Chondrocyte (in vitro differentiated cells): ENCODE measurements around the gene POLR2J. TPM values are rescaled to one million over a fixed set of nuclear protein-coding genes. Genes with fewer than 3 reads are reported as not detected.

Source experiments
- DNase-seq: peaks from one replicate; pipeline ENCODE4 v3.0.0; 2021; ENCODE audit warnings: mixed read lengths, low spot score
- H3K27ac Mint-ChIP-seq: one replicate; pipeline ENCODE4 v1.8.0; 2021; ENCODE audit warnings: mild to moderate bottlenecking, moderate library complexity, mixed read lengths; ENCODE audit not compliant: unreplicated experiment
- H3K27me3 Mint-ChIP-seq: 2 replicates; pipeline ENCODE4 v1.8.0; 2021; ENCODE audit warnings: low read depth, mixed read lengths
- H3K36me3 Mint-ChIP-seq: 2 replicates; pipeline ENCODE4 v1.8.0; 2021; ENCODE audit warnings: low read depth, mixed read lengths
- H3K4me1 Mint-ChIP-seq: 2 replicates; pipeline ENCODE4 v1.8.0; 2021; ENCODE audit warnings: low read depth, mild to moderate bottlenecking, mixed read lengths
- H3K4me3 Mint-ChIP-seq: one replicate; pipeline ENCODE4 v1.8.0; 2021; ENCODE audit warnings: mild to moderate bottlenecking, moderate library complexity, mixed read lengths; ENCODE audit not compliant: unreplicated experiment
- H3K9me3 Mint-ChIP-seq: 2 replicates; pipeline ENCODE4 v1.8.0; 2021; ENCODE audit warnings: low read depth, mixed read lengths
- total RNA-seq: library from RNA; stranded (reverse); gene quantifications from 3 replicates; pipeline ENCODE4 v1.2.1, GENCODE V29; 2021
- TF ChIP-seq, protein P1 (sequence below): fragments of 200-600 bp; sonication (generic); IDR thresholded peaks from 2 replicates; pipeline ENCODE4 v1.5.0; 2021; ENCODE audit warnings: antibody characterized with exemption, mild to moderate bottlenecking, moderate library complexity

POLR2J gene
- total RNA-seq, 1 donor from 2014 or later, result 36.6 TPM

DNA sequence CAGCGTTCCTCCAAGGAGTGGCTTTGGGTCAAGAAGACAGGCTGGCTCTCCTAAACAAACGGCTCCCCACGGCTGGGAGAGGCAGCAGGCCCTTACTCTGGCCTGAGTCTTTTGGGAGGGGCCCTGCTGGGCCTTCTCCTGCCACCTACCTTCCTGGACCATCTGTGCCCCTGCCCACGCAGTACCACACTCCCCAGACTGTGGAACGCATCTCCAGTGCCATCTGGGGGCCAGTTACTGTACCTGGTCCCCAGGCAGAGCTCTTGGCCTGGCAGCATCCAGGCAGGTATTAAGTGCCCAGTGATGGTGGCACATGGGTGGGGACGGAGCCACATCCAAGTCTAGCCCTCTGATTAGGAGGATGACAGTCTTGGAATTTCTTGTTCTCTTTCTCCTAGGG lies 28.5 kb downstream of the POLR2J start:
- H3K36me3 Mint-ChIP-seq, result peaks cover 6% of the 10 kb centered on the region
- H3K27ac Mint-ChIP-seq, result no peak overlapping the region
- no peaks in the 10 kb centered on the region for H3K9me3 Mint-ChIP-seq
- H3K4me1 Mint-ChIP-seq, result no peaks in the 10 kb centered on the region
- DNase-seq, result no peak
- H3K27me3 Mint-ChIP-seq, result no peaks in the 10 kb centered on the region
- no peak overlapping the region for H3K4me3 Mint-ChIP-seq
- TF ChIP-seq, protein P1, sequence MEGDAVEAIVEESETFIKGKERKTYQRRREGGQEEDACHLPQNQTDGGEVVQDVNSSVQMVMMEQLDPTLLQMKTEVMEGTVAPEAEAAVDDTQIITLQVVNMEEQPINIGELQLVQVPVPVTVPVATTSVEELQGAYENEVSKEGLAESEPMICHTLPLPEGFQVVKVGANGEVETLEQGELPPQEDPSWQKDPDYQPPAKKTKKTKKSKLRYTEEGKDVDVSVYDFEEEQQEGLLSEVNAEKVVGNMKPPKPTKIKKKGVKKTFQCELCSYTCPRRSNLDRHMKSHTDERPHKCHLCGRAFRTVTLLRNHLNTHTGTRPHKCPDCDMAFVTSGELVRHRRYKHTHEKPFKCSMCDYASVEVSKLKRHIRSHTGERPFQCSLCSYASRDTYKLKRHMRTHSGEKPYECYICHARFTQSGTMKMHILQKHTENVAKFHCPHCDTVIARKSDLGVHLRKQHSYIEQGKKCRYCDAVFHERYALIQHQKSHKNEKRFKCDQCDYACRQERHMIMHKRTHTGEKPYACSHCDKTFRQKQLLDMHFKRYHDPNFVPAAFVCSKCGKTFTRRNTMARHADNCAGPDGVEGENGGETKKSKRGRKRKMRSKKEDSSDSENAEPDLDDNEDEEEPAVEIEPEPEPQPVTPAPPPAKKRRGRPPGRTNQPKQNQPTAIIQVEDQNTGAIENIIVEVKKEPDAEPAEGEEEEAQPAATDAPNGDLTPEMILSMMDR, result peak; percentile 43

DNA sequence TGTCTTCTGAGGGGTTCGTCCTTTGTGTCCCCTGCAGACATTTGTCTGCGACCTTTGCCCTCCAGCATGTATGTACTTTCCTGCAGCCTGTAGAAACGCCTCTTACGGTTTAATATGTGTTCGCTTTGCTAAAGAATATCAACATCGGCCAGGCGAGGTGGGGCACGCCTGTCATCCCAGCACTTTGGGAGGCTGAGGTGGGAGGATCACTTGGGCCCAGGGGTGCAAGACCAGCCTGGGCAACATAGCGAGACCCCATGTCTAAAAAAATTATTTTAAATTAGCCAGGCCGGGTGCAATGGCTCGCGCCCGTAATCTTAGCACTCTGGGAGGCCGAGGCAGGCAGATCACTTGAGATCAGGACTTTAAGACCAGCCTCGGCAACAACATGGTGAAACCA lies 29.6 kb downstream of the POLR2J start:
- H3K4me3 Mint-ChIP-seq, result no peak overlapping the region
- no peaks in the 10 kb centered on the region for H3K4me1 Mint-ChIP-seq
- no peak for DNase-seq
- no peaks in the 10 kb centered on the region for H3K9me3 Mint-ChIP-seq
- H3K27ac Mint-ChIP-seq, result no peak overlapping the region
- peaks cover 10% of the 10 kb centered on the region for H3K36me3 Mint-ChIP-seq
- TF ChIP-seq, protein P1, result no peak
- no peaks in the 10 kb centered on the region for H3K27me3 Mint-ChIP-seq

DNA sequence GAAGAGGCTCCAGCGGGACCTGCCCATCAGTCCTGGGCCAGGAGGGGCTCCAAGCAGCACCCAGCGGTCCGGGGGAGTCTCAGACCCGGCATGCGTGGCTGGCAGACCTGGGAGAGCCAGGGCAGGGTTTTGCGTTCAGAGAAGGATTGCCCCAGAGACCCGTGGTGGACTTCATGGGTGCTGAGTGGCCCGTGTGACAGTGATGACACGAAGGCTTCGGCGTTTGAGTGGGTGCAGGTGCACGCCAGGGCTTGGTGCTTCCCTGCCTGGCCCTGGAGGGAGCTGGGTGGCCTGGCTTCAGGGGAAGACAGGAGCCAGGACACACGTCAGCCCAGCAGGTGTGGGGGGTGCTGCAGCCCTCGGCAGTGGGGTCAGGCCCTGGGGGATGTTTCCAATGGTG lies 31.4 kb downstream of the POLR2J start:
- H3K27ac Mint-ChIP-seq, result no peak overlapping the region
- H3K9me3 Mint-ChIP-seq, result no peaks in the 10 kb centered on the region
- H3K36me3 Mint-ChIP-seq, result peaks cover 10% of the 10 kb centered on the region
- H3K27me3 Mint-ChIP-seq, result no peaks in the 10 kb centered on the region
- H3K4me3 Mint-ChIP-seq, result no peak overlapping the region
- no peak for DNase-seq
- TF ChIP-seq, protein P1, result no peak
- H3K4me1 Mint-ChIP-seq, result no peaks in the 10 kb centered on the region

DNA sequence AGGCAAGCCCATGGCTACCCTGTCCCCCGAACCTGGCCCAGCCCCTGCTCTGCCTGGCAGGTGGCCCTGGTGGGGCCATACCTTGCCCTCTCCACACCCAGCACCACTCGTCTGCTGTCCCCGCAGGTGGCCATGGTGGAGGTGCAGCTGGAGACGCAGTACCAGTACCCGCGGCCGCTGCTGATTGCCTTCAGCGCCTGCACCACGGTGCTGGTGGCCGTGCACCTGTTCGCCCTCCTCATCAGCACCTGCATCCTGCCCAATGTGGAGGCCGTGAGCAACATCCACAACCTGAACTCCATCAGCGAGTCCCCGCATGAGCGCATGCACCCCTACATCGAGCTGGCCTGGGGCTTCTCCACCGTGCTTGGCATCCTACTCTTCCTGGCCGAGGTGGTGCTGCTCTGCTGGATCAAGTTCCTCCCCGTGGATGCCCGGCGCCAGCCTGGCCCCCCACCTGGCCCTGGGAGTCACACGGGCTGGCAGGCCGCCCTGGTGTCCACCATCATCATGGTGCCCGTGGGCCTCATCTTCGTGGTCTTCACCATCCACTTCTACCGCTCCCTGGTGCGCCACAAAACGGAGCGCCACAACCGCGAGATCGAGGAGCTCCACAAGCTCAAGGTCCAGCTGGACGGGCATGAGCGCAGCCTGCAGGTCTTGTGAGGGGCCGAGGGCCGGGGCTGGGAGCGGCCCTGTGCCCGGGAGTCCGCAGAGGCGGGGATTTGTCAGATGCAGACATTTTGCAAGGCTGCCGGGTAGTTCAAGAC lies 32.1 kb downstream of the POLR2J start:
- H3K9me3 Mint-ChIP-seq, result no peaks in the 10 kb centered on the region
- no peak overlapping the region for H3K4me3 Mint-ChIP-seq
- DNase-seq, result no peak
- H3K27ac Mint-ChIP-seq, result no peak overlapping the region
- H3K36me3 Mint-ChIP-seq, result peaks cover 13% of the 10 kb centered on the region
- no peaks in the 10 kb centered on the region for H3K27me3 Mint-ChIP-seq
- TF ChIP-seq, protein P1, result no peak
- H3K4me1 Mint-ChIP-seq, result no peaks in the 10 kb centered on the region

DNA sequence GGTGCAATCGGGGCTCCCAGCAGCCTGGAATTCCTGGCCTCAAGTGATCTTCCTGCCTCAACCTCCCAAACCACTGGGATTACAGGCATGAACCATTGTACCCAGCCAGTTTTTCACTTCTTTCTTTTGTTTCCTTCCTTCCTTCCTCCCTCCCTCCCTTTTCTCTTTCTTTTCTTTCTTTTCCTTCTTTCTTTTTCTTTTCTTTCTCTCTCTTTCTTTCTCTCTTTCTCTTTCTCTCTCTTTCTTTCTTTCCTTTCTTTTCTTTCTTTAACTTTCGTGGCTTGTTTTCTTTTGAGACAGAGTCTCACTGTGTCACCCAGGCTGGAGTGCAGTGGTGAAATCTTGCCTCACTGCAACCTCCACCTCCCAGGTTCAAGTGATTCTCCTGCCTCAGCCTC lies 33.0 kb downstream of the POLR2J start:
- H3K36me3 Mint-ChIP-seq, result peaks cover 14% of the 10 kb centered on the region
- no peaks in the 10 kb centered on the region for H3K27me3 Mint-ChIP-seq
- H3K4me1 Mint-ChIP-seq, result no peaks in the 10 kb centered on the region
- TF ChIP-seq, protein P1, result no peak
- H3K27ac Mint-ChIP-seq, result no peak overlapping the region
- DNase-seq, result no peak
- no peak overlapping the region for H3K4me3 Mint-ChIP-seq
- H3K9me3 Mint-ChIP-seq, result no peaks in the 10 kb centered on the region
